HG03354 (cell line): ENCODE measurements around the gene AMPD1.

ENCODE experiments used
- ATAC-seq: cut with Tn5 transposase; IDR thresholded peaks from one replicate; pipeline ENCODE4 v1.9.1; 2021; ENCODE audit warnings: mild to moderate bottlenecking; ENCODE audit not compliant: unreplicated experiment, poor library complexity, severe bottlenecking

AMPD1 gene

GRCh38 chr1:114695430-114696058, at the start of gene AMPD1:
AMPD1 (minus strand) TSS chr1:114695546; CDS start chr1:114695471, 75 bp downstream.
- ATAC-seq: no peak

DNA sequence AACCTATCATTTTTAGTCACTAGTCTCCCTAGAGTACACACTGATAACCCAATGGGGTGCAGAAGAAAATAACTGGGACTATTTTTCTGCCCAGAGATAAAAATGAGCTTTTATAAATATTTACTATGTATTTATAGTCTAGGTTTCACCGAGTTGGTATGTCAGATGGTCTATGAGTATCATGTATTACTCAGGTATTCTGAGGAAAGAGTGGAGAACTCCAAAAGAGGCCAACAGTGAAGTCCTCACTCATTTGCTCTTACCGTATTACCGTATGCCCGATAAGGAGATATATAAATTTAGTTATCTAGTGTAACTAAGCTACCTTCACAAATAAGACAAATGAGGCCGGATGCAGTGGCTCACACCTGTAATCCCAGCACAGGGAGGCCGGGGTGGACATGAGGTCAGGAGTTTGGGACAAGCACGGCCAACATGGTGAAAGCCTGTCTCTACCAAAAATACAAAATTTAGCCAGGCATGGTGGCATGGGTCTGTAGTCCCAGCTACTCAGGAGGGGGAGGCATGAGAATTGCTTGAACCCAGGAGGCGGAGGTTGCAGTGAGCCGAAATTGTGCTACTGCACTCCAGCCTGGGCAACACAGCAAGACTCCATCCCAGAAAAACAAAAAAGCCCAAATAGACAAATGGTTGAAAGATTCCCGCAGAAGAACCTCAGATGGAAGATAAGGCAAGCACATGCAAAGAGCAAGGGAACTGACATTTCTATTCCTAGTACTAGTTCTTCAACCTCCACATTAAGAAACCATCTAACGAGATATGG, 46.8 kb upstream of the AMPD1 start:
- ATAC-seq: no peak

- no peak for ATAC-seq
Measured at GRCh38 chr1:114740331-114740730, 45.0 kb upstream of the AMPD1 start.

DNA sequence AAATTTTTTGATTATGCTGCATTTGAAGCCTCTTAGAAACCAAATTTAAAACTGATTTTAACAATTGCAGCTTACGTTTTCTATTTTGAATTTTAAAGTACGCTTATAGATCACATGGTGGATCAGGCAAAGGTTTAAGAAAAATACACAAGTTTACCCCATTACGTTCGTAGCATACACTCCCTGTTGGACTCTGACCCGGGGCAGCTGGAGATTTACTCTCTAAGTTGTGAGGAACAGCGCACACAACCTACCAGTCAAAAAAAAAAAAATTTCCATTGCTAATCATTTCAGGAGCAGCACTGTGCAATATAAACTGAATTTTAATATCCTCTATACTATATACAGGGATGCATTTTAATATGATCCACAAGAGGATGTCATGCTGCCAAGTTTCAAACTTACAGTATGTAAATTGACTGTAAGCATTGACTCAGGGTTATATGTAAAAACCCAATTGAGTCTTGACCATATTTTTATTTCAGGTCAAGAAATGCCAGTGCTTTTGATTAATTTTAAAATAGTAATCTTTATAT, 42.0 kb upstream of the AMPD1 start:
- no peak for ATAC-seq

- no peak for ATAC-seq
Measured at GRCh38 chr1:114735479-114735878, 40.1 kb upstream of the AMPD1 start.

DNA sequence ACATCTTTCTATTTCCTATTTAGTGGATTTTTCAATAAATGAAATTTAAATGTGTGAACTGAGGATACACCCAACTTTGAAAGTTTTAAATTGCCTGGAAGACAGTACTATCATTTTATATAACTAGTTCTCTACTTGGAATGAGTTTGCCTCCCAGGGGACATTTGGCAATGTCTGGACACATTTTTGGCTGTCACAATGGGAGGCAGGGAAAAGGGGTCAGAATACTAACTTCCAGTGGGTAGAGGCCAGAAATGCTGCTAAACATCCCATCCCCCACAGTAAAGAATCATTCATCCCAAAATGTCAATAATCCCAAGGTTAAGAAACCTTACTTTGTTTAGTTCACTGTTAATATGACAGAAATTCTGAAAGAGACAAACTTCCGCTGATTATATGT, 34.4 kb upstream of the AMPD1 start:
- ATAC-seq: no peak

DNA sequence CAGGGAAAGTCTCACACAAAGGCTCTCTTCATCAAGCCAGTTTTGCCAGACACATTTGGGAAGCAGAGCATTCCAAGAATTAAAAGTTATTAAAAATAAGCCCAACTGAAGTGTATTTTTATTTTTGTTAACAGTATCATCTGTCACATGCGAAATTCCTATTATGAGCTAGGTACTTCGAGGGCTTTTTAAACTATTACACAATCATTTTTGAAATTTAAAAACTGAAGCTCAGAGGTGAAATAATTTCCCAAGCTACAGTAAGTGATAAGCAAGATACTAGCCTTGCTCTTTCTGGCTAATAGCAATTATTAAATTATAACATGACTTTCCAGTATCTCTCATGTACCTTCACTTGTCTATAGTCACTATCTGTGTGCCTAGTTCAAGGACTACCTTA, 33.2 kb upstream of the AMPD1 start:
- no peak for ATAC-seq

- no peak for ATAC-seq
Measured at GRCh38 chr1:114725230-114725629, 29.9 kb upstream of the AMPD1 start.

DNA sequence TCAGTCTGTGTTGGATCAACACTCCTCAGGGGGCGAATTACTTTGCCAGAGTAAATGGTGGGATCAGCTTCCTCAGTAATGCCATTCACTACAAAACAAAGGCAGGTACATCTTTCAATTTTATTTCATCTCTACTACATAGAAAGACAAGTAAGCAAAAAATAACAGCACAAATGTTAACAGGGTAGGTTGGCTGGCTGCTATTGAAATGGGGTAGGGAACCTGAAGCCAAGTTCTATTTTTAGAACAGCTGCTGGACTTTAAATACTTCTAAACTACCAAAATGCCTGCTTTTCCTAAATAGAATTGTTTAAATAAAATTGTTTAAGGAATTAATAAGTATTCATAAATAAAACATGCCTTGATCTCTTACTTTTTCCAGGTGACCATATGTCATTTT, 28.6 kb upstream of the AMPD1 start:
- ATAC-seq: no peak

GRCh38 chr1:114723457-114723856, 28.1 kb upstream of the AMPD1 start:
- ATAC-seq: no peak

DNA sequence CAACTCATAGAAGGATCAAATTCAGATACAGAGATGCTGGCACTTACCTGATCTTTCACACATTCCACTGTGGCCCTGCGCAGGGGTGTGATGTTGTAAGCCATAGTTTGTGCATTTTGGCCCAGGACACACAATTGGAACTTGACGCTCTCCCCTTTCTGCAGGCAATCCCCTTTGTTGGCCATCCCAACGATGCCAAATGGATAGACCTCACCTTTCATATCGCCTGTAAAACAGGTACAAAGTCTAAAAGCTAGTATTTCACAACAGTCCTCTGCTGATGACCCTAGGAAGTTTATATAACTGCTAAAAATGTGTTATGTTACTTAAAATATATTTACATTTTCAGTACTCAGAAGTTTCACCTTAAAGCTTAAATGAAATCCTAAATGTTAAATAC, 25.1 kb upstream of the AMPD1 start:
- no peak for ATAC-seq

- ATAC-seq: no peak
Measured at GRCh38 chr1:114719424-114719787, 24.1 kb upstream of the AMPD1 start.

- ATAC-seq: no peak
Measured at GRCh38 chr1:114718661-114719423, 23.5 kb upstream of the AMPD1 start.

DNA sequence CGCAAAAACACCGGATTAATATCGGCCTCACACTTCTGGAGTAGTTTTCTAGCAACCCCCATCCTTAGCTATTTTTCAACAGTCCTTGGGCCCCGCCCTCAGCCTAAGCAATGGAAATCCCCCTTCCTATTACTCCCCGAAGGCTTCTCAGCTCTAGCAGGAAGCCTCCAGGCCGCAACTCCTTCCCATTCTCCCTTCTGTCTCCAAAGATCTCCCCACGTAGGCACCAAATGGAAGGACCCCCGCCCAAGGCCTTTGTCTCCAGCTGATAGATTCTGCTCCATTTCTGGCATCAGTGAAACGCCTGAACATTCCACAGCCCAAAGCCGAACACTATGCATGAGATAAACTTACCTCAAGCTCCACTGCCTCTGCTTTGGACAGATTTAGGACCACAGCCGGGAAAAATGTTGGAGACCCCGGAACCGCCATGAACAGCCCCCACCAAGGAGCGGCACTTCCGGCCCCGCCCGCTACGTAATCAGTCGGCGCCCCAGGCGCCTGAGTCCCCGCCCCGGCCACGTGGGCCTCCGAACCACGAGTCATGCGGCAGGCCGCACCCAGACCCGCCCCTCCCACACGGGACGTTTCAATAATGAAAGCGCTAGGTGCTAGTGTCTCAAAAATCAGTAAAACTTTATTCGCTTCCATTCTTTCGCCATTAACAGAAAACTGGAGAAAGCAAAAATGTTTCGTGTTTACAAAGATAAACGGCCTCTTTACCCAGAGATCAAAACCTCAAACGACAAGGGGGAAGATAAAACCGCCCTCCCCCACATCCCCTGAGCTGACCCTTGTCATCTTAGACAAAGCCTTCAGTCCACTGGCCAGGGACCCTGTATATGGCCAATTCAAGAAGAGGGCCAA, 21.2 kb upstream of the AMPD1 start, which contains the start of gene NRAS:
NRAS (minus strand) TSS at position 468 of the 867 bp plus-strand sequence. CDS start 611 bp downstream, outside the sequence.
- peak; percentile 95 for ATAC-seq

- ATAC-seq: peak; percentile 2
Measured at GRCh38 chr1:114715952-114716303, 20.6 kb upstream of the AMPD1 start.

DNA sequence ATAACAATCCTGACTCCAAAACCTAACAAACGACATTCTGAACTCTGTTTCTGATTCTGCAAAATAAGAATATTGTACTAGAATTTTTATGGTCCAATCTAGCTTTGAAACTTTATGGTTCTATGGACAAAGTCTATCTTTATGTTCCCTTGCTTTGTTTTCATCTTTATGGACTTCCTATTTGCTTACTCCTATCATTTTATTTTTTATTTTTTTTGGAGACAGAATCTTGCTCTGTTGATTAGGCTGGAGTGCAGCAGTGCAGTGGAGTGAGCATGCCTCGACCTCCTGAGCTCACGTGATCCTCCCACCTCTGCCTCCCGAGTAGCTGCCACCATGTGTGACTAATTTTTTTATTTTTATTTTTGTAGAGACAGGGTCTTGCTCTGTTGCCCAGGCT, 17.6 kb upstream of the AMPD1 start:
- ATAC-seq: no peak

DNA sequence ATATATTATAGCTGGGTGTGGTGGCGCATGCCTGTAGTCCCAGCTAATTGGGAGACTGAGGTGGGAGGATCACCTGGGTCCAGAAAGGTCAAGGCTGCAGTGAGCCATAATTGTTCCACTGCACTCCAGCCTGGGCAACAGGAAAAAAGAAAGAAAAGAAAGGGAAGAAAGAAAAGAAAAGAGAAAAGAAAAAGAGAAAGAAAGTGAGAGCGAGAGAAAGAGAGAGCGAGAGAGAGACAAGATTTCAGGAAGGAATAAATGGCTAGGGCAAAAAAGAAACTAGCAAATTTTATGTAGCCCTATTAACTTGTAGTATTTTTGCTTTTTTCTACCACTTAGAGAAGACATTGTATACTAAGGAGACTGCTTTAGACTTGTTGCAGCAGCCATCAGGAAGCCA, 15.0 kb upstream of the AMPD1 start:
- ATAC-seq: no peak

GRCh38 chr1:114707604-114708003, 12.3 kb upstream of the AMPD1 start:
- no peak for ATAC-seq

GRCh38 chr1:114703242-114703641, 7.9 kb upstream of the AMPD1 start:
- ATAC-seq: no peak

DNA sequence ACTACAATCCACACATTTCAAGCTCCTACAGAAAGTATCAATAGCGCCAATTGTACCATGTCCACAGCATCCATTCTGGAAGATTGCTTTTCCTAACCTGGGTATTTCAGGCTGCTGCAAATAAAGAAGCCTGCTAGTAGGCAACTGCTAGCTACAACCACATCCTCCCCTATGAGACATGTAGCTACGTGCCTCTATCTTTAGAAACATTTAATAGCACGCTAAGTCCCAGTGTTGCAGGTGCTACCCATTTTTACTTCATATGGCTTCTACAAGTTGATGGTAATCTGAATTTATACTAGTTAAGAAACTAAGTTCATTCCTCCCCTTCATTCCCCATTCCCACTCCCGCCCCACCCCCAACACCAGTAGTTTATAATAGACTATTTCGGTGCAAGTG, 7.4 kb upstream of the AMPD1 start:
- ATAC-seq: peak; percentile 52
